ENCODE measurements around the gene INSM2. TPM values are rescaled to one million over a fixed set of nuclear protein-coding genes. Genes with fewer than 3 reads are reported as not detected.

The INSM2 gene, protein sequence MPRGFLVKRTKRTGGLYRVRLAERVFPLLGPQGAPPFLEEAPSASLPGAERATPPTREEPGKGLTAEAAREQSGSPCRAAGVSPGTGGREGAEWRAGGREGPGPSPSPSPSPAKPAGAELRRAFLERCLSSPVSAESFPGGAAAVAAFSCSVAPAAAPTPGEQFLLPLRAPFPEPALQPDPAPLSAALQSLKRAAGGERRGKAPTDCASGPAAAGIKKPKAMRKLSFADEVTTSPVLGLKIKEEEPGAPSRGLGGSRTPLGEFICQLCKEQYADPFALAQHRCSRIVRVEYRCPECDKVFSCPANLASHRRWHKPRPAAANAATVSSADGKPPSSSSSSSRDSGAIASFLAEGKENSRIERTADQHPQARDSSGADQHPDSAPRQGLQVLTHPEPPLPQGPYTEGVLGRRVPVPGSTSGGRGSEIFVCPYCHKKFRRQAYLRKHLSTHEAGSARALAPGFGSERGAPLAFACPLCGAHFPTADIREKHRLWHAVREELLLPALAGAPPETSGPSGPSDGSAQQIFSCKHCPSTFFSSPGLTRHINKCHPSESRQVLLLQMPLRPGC
- not detected for total RNA-seq

DNA sequence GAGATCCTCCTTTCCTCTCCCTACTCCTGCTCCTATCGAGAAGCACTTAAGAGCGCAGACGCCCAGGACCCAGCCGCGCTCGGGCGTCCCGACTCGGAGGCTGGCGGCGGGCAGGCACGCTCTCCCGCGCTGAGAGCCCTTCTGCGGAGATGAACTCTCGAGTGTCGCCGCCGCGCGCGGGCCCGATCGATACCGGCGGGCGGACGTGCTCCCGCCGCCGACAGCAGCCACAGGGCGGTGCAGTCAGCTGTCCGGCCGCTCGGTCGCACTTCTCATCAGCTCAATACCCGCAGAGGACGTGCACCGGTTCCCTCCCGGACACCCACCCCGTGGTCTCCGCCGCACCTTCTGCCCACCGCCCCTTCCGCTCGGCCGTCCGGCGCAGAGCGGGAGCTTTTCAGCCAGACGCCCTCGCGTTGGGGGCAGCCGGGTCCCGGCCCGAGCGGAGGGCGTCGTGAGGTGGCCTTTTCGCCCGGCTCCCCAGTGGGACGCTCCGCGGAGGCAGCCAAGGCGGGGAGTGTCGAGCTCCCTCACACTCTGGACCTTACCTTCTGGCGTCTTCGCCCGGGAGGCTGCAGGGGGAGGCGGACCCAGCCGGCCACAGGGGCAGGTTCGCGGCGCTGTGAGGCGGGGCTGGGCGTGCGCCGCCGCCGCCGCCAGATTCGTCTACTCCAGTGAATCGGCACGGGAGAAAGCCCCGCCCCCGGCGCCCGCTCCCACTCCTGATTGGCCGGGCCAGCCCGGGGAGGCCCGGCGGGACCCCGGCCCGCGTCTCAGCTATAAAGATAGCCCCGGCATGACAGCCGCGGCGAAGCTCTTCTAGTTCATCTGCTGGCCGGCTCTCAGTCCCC lies at the start of gene INSM2:
Gene INSM2 (plus strand): TSS at position 808 of the 851 bp plus-strand sequence. CDS start 89 bp downstream, outside the sequence.
- peak; percentile 78 for DNase-seq
- peaks cover 67% of the 10 kb centered on the region for H3K27me3 Mint-ChIP-seq
- no peak within 1 kb of the TSS for H3K27ac Mint-ChIP-seq
- H3K4me3 Mint-ChIP-seq = peak within 1 kb of the TSS; percentile 73
- H3K4me1 Mint-ChIP-seq = peaks cover 9% of the 10 kb centered on the region
- H3K36me3 Mint-ChIP-seq = no peaks in the 10 kb centered on the region
- H3K9me3 Mint-ChIP-seq = no peaks in the 10 kb centered on the region

DNA sequence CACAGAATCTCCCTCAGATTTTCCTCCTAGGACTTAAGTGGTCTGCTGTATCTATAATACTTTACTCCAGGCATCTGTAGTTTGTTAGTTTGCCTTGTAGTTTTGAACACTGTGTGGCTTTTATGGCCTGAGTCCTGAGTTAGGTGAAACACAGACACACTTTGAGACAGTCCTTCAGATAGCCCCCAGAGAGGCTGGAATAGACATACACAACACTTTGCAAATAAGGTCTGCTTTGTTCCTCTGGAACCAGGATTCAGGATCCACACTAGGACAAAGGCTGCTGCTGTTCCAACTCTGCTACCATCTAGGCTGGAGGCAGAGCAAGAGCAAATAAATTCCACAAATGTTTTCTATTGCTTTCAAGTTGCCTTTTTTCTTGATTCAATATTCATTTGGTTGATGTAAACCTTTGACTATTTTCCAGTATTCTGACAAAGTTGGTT lies 41.4 kb upstream of the INSM2 start:
- H3K4me1 Mint-ChIP-seq = no peaks in the 10 kb centered on the region
- no peak overlapping the region for H3K4me3 Mint-ChIP-seq
- peaks cover 9% of the 10 kb centered on the region for H3K9me3 Mint-ChIP-seq
- peaks cover 7% of the 10 kb centered on the region for H3K36me3 Mint-ChIP-seq
- DNase-seq = no peak
- no peak overlapping the region for H3K27ac Mint-ChIP-seq
- peaks cover 22% of the 10 kb centered on the region for H3K27me3 Mint-ChIP-seq

DNA sequence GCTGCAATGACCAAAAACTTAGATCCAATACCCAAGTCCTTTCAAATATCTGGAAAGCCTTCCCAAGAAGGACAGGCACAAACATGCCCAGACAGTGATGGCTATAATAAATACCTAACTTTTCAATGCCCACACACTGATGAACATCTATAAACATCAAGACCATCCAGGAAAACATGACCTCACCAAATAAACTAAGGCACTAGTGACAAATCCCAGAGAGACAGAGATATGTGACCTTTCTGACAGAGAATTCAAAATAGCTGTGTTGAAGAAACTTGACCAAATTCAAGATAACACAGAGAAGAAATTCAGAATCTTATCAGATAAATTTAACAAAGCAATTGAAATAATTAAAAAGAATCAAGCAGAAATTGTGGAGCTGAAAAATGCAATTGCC lies 38.7 kb upstream of the INSM2 start:
- peaks cover 17% of the 10 kb centered on the region for H3K9me3 Mint-ChIP-seq
- DNase-seq = no peak
- H3K4me1 Mint-ChIP-seq = no peaks in the 10 kb centered on the region
- no peak overlapping the region for H3K27ac Mint-ChIP-seq
- peaks cover 7% of the 10 kb centered on the region for H3K36me3 Mint-ChIP-seq
- H3K4me3 Mint-ChIP-seq = no peak overlapping the region
- peaks cover 45% of the 10 kb centered on the region for H3K27me3 Mint-ChIP-seq

DNA sequence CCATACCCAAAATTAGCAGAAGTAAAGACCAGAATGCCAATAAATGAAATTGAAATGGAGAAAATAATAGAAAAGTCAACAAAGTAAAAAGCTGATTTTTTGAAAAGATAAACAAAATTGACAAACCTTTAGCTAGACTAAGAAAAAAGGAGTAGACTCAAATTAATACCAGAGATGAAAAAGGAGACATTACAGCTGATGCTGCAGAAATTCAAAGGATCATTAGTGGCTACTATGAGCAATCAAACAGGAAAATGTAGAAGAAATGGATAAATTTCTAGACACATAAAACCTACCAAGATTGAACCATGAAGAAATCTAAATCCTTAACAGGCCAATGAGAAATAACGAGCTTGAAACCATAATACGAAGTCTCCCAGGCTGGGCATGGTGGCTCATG lies 34.8 kb upstream of the INSM2 start:
- Mint-ChIP-seq H3K9me3 (peaks cover 10% of the 10 kb centered on the region), H3K27me3 (peaks cover 52% of the 10 kb centered on the region), H3K4me1 (no peaks in the 10 kb centered on the region), H3K36me3 (no peaks in the 10 kb centered on the region), H3K27ac (no peak overlapping the region), H3K4me3 (no peak overlapping the region)
- DNase-seq = no peak

DNA sequence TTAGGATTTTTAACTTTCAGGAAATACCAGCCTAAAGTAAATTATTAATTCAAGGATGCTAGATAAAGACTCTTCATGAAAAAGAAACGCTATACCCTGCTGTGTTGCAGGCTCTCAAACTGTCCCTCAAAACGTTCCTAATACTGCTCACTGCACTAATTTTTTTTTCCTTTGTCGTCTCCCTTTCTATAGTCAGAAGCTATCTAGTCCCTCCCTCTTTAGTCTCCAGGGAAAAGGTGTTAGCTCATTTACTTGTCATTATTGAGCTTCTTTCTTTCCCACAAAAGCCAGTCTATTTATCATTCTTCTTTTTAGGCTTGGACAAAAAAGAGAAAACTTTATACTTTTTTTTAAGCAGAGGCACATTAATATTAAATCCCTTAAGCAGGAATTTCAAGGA lies 30.3 kb upstream of the INSM2 start:
- peaks cover 25% of the 10 kb centered on the region for H3K27me3 Mint-ChIP-seq
- peaks cover 10% of the 10 kb centered on the region for H3K9me3 Mint-ChIP-seq
- no peak overlapping the region for H3K27ac Mint-ChIP-seq
- no peak overlapping the region for H3K4me3 Mint-ChIP-seq
- H3K4me1 Mint-ChIP-seq = no peaks in the 10 kb centered on the region
- DNase-seq = no peak
- no peaks in the 10 kb centered on the region for H3K36me3 Mint-ChIP-seq

DNA sequence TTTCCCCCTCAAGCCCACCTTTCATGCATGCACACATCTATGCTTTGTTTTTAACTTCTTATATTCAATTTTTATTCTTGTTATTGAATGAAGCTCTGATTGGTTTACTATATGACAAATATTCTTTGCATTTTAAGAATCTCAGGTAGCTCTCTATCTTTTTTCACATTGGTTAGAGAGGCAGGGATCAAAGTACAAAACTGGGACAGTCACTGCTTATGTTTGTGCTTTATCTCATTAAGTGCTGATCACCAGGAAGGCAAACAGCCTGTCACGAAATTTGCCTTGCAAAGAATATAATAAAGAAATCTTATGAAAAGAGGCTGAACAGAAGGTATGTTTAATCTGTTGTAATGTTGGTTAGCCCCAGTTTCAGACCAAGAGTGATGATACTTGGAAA lies 29.7 kb upstream of the INSM2 start:
- DNase-seq = no peak
- Mint-ChIP-seq H3K4me1 (no peaks in the 10 kb centered on the region), H3K27ac (no peak overlapping the region), H3K4me3 (no peak overlapping the region), H3K27me3 (peaks cover 21% of the 10 kb centered on the region), H3K9me3 (peaks cover 6% of the 10 kb centered on the region), H3K36me3 (no peaks in the 10 kb centered on the region)

DNA sequence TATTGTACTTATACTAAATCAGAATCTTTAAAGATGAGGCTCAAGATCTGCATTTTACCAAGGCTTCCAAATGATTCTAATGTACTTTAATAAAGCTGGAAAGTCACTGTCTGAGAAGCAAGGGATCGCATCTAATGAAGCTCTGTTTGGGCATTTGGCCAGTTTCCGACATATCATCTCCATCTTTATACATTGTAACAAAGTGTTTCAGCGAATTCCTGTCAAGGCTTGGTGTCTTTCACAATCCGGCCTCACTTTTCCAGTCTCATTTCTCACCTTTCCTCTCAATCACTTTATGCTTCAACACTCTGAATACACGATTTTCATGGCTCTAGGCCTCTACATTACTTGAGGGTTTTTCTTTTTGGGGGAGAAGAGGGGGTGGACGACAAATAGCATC lies 27.5 kb upstream of the INSM2 start:
- Mint-ChIP-seq H3K4me1 (no peaks in the 10 kb centered on the region), H3K27me3 (peaks cover 12% of the 10 kb centered on the region), H3K9me3 (no peaks in the 10 kb centered on the region), H3K36me3 (no peaks in the 10 kb centered on the region), H3K4me3 (no peak overlapping the region), H3K27ac (no peak overlapping the region)
- DNase-seq = no peak

DNA sequence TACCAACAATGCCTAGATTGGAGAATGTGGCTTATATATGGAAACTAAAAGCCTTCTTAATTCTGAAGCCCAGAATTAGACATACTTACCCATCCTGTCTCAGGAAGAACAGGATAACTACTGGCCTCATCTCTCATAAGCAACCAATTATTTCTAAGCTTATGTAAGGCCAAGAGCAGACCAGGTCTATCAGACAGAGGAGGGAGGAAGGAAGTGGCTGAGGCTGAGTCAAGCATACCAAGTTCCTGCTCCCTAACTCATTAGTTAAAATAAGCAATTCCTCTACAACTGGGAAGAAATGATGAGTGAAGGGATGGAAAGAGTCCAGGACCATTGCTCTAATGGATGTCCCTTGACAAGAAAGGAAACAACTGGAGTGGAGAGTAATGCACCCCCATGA lies 27.0 kb upstream of the INSM2 start:
- no peak overlapping the region for H3K27ac Mint-ChIP-seq
- peaks cover 8% of the 10 kb centered on the region for H3K27me3 Mint-ChIP-seq
- no peaks in the 10 kb centered on the region for H3K4me1 Mint-ChIP-seq
- no peaks in the 10 kb centered on the region for H3K9me3 Mint-ChIP-seq
- no peak for DNase-seq
- no peaks in the 10 kb centered on the region for H3K36me3 Mint-ChIP-seq
- no peak overlapping the region for H3K4me3 Mint-ChIP-seq

DNA sequence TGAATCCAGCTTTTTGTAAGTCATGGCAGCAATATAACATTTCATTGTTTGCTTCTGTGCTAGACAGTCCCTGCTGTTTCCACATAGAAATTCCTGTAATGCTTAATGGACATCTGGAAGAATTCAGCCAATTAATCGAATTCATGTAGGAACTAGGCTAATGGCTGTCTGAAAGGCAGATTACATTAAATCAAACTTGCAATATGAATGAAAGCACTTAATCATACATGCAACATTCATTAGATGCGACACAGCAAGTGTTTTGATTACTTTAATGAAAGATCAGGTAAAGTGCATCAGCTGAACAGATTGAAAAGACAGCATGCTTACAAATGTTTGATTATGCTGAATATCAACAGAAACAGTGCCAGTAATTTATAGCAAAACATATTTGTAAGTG lies 24.1 kb upstream of the INSM2 start:
- no peaks in the 10 kb centered on the region for H3K36me3 Mint-ChIP-seq
- no peak for DNase-seq
- no peak overlapping the region for H3K4me3 Mint-ChIP-seq
- no peaks in the 10 kb centered on the region for H3K9me3 Mint-ChIP-seq
- no peaks in the 10 kb centered on the region for H3K4me1 Mint-ChIP-seq
- H3K27ac Mint-ChIP-seq = no peak overlapping the region
- peaks cover 3% of the 10 kb centered on the region for H3K27me3 Mint-ChIP-seq

DNA sequence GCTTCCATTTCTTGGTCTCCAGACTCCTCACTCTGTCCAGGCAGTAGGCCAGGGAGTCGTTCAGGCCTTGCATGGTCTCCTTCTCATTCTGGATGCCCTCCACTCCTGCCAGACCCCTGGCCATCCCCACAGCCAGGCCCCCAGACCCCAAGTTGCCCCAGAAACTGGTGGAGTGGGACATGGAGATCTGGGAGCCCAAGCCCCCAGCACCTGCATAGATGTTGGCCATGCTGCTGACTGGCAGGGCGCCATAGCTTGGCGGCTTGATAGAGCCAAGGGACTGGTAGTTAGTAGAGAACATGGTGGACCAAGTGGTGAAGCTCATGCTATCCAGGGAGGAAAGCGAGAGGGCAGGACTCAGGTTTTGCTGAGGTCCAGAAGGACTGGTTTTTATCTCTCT lies 21.2 kb upstream of the INSM2 start:
- DNase-seq = no peak
- Mint-ChIP-seq H3K36me3 (no peaks in the 10 kb centered on the region), H3K4me3 (no peak overlapping the region), H3K9me3 (no peaks in the 10 kb centered on the region), H3K27ac (no peak overlapping the region), H3K27me3 (peaks cover 3% of the 10 kb centered on the region), H3K4me1 (no peaks in the 10 kb centered on the region)

DNA sequence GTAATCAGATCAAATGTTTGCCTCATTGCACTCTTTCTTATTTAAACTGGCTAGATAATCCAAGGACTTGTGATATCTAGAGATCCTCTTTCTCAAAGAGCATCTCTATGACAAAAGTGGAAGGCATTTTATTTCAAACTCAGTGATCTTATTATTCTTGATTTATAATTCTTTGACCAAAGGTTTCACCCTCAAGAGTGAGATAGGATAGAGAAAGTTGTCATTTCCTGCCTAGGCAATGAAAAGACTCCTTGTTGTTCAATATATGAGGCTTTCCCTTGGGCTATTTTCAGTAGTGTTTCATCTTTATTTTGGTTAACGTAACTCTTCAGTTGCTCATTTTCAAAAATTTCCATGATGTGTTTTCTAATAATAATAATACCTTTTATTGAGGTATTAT lies 18.0 kb upstream of the INSM2 start:
- Mint-ChIP-seq H3K9me3 (no peaks in the 10 kb centered on the region), H3K27me3 (peaks cover 5% of the 10 kb centered on the region), H3K27ac (no peak overlapping the region), H3K4me1 (no peaks in the 10 kb centered on the region), H3K4me3 (no peak overlapping the region), H3K36me3 (no peaks in the 10 kb centered on the region)
- no peak for DNase-seq

DNA sequence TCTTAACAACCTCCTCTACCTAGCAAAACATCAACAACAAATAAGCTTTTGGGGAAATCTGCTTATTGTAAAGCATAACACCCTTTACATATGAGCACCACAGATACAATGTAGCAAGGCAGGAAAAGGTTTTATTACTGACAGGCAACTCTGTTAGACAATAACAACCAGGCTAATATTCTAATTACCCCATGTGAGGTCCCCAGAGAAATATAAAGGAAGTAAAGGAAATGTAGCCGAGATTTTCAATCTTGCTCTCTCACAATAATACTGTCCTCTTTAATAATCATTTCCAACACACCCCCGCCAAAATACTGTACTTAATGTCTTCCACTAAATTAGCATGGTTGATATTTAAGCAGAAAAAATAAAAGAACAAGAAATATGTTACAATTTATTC lies 14.0 kb upstream of the INSM2 start:
- no peak for DNase-seq
- Mint-ChIP-seq H3K4me1 (no peaks in the 10 kb centered on the region), H3K9me3 (no peaks in the 10 kb centered on the region), H3K27me3 (peaks cover 6% of the 10 kb centered on the region), H3K36me3 (no peaks in the 10 kb centered on the region), H3K4me3 (no peak overlapping the region), H3K27ac (no peak overlapping the region)

DNA sequence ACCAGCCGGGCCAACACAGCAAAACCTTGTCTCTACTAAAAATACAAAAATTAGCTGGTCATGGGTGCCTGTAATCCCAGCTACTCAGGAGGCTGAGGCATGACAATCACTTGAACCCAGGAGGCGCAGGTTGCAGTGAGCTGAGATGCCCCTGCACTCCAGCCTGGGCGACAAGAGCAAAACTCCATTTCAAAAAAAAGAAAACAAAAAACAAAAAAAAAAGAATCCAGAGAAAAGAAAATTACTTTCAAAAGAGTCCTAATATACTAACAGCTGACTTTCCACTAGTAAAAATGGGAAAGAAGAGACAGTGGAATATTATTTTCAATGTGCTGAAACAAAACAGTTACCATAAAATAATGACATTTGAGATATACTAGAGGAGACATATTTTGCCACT lies 8.3 kb upstream of the INSM2 start:
- no peak for DNase-seq
- Mint-ChIP-seq H3K9me3 (no peaks in the 10 kb centered on the region), H3K4me3 (no peak overlapping the region), H3K4me1 (no peaks in the 10 kb centered on the region), H3K27me3 (peaks cover 38% of the 10 kb centered on the region), H3K27ac (no peak overlapping the region), H3K36me3 (no peaks in the 10 kb centered on the region)

DNA sequence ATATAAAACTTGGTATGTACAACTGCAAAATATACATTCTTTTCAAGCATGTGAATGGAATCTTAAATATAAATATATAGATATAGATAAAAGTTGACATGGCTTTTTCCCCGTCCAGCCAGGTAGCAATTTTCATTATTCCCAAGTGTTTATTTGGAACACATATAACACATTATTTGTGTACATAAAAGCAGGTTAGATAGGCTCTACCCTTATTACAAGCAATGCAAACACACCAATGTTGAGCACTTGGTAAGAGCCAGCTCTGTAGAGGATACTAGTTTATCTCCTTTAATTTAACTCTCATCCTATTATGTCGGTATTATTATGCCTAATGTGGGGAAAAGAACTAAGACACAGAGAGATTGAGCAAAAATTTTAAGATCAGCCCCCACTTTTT lies 7.0 kb upstream of the INSM2 start:
- H3K36me3 Mint-ChIP-seq = no peaks in the 10 kb centered on the region
- H3K4me3 Mint-ChIP-seq = no peak overlapping the region
- no peak for DNase-seq
- H3K4me1 Mint-ChIP-seq = no peaks in the 10 kb centered on the region
- no peak overlapping the region for H3K27ac Mint-ChIP-seq
- H3K27me3 Mint-ChIP-seq = peaks cover 48% of the 10 kb centered on the region
- no peaks in the 10 kb centered on the region for H3K9me3 Mint-ChIP-seq

DNA sequence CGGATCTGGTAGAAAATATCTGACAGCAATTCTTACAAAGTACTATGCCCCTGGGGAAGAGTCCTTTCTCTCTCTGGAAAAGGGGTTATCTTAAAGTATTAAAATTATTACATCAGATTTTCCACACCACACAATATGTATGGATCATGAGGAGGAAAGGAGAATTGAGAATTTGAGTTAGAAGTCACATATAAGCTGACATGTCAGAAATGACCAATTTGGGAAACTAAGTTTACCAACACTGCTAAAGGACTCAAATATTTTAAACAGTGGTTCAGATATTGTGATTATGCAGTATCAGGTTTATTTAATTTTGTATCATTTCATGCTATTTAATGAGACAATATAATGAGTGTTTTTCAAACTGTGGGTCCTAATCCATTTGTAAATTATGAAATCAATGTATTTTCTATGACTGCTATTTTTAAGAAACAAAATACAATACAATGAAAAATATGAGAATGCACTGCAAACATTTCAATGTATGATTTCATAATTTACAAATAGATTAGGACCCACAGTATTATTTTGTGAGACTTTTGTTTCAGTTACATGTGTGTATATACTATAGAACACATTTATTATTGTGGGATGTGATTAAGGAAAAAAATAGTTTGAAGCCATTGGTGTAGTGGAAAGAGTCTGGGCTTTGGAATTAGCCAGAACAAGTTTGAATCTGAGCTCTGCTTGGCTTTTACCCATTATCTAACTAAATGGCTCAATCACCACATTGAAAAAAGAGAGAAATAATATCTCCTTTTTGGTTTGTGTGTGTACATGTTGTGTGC lies 1.8 kb upstream of the INSM2 start:
- Mint-ChIP-seq H3K4me3 (no peak overlapping the region), H3K4me1 (peaks cover 9% of the 10 kb centered on the region), H3K27me3 (peaks cover 81% of the 10 kb centered on the region), H3K36me3 (no peaks in the 10 kb centered on the region), H3K27ac (no peak overlapping the region), H3K9me3 (no peaks in the 10 kb centered on the region)
- no peak for DNase-seq
